ENCODE measurements around the gene SNF8.

The SNF8 gene

DNA sequence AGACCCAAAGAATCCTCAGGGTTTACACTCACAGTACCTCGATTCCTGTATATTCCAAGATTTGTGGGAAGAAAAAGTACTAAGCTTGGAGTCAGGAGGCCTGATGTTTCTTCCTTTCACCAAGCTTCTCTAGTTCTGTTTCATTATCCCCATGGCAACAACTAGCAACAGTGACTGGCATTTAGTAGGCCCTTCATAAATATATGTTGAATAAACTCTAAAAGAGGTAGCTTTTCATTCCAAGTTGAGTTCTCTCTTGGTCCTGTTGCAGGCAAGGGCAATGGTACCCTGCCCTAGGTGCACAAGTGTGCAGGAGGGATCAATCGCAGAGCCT is 37.0 kb downstream of the SNF8 start:
- TF ChIP-seq, protein P1, sequence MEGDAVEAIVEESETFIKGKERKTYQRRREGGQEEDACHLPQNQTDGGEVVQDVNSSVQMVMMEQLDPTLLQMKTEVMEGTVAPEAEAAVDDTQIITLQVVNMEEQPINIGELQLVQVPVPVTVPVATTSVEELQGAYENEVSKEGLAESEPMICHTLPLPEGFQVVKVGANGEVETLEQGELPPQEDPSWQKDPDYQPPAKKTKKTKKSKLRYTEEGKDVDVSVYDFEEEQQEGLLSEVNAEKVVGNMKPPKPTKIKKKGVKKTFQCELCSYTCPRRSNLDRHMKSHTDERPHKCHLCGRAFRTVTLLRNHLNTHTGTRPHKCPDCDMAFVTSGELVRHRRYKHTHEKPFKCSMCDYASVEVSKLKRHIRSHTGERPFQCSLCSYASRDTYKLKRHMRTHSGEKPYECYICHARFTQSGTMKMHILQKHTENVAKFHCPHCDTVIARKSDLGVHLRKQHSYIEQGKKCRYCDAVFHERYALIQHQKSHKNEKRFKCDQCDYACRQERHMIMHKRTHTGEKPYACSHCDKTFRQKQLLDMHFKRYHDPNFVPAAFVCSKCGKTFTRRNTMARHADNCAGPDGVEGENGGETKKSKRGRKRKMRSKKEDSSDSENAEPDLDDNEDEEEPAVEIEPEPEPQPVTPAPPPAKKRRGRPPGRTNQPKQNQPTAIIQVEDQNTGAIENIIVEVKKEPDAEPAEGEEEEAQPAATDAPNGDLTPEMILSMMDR (IDR thresholded peaks at IDR 0.05; ENCODE audit: low read depth, low read length, missing control alignments): no peak
- peak overlapping the region; percentile 79 for H3K4me3 ChIP-seq (replicated peaks; ENCODE audit: low read depth, low read length)
- DNase-seq (ENCODE audit: extremely low read depth, low read depth): no peak

DNA sequence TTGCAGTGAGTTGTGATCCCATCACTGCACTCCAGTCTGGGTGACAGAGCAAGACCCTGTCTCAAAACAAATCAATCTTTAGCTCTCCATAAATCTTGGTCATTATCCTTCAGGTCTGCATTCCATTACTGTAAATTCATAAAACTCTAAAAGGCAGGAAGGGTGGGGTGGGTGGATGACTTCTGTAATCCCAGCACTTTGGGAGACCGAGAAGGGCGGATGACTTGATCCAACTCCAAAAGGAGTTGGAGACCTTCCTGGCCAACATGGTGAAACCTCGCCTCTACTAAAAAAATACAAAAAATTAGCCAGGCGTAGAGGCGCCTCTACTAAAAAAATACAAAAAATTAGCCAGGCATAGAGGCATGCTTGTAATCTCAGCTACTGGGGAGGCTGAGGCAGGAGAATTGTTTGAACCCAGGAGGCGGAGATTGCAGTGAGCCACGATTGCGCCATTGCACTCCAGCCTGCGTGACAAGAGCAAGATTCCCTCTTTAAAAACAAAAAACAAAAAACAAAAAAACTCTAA is 38.6 kb downstream of the SNF8 start:
- H3K4me3 ChIP-seq (replicated peaks; ENCODE audit: low read depth, low read length): no peak overlapping the region
- TF ChIP-seq, protein P1 (IDR thresholded peaks at IDR 0.05; ENCODE audit: low read depth, low read length, missing control alignments): no peak

DNA sequence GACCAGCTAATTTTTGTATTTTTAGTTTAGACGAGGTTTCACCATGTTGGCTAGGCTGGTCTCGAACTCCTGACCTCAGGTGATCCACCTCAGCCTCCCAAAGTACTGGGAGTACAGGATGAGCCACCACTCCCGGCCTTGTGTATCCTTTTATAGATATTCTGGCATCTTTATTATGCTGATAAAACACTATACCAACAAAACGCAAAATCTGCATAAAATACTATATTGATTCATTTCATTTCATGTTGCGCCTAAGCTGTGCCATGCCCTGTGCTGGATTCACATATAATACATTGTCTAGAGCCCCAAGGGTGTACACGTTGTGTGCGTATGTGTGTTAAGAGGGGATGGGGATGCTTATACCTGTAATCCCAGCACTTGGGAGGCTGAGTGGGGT is 40.2 kb downstream of the SNF8 start:
- TF ChIP-seq, protein P1 (IDR thresholded peaks at IDR 0.05; ENCODE audit: low read depth, low read length, missing control alignments): no peak
- no peak overlapping the region for H3K4me3 ChIP-seq (replicated peaks; ENCODE audit: low read depth, low read length)
- DNase-seq (ENCODE audit: extremely low read depth, low read depth): no peak

More for the DNA sequence above, 38.6 kb downstream of the SNF8 start:
- DNase-seq (ENCODE audit: extremely low read depth, low read depth): no peak

DNA sequence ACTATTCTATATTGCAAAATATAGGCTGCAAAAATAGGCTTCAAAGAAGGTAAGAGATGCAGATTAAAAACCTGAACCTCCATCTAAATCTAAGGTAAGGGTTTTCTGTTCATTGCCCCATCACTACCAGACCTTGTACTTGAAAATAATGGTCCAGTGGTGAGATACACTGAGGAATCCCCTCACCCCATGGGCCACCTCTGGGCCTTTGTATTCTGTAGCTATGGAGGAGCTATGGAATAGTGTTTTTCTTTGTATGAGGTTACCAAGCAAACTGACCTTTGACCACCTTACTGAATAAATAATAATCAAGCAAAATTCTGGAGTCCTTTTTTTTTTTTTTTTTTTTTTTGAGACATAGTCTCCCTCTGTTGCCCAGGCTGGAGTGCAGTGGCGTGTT is 41.2 kb downstream of the SNF8 start:
- TF ChIP-seq, protein P1 (IDR thresholded peaks at IDR 0.05; ENCODE audit: low read depth, low read length, missing control alignments): no peak

DNA sequence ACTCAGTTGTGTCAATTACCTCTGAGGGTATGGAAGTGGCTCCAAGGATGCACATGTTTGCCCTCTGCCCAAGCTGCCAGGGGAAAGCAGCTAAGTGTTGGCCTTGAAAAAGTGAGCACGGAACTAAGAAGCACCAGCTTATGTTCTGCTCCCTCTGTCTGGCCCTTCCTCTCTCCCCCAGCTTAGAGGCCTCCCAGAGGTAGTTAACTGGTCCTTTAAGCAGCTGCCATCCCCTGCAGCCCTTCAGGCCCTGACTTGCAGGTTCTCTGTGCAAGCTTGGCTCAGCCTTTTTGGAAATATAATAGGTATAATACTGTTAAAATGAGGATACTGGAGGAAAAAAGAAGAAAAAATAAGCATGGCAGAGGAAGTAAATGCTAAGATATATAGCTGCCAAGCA is 43.4 kb downstream of the SNF8 start:
- DNase-seq (ENCODE audit: extremely low read depth, low read depth): no peak
- no peak overlapping the region for H3K4me3 ChIP-seq (replicated peaks; ENCODE audit: low read depth, low read length)
- TF ChIP-seq, protein P1 (IDR thresholded peaks at IDR 0.05; ENCODE audit: low read depth, low read length, missing control alignments): no peak

More for the DNA sequence above, 41.2 kb downstream of the SNF8 start:
- no peak overlapping the region for H3K4me3 ChIP-seq (replicated peaks; ENCODE audit: low read depth, low read length)
- no peak for DNase-seq (ENCODE audit: extremely low read depth, low read depth)

DNA sequence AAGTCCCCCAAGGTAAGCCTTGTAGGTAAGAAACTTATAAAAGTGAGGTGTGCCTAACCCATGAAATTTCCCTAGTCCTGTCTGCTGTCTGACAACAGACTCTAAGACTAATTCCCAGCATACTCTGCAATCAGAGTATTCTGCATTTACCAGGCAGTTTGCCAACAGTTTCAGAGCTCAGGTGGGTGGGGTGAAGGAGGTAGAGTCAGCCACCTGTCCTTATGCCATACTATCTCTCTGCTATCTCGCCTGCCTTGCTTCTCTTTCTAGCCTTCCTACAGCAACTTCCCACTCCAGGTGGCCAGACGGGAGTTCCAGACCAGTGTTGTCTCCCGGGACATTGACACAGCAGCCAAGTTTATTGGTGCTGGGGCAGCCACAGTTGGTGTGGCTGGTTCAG is 49.8 kb downstream of the SNF8 start:
- H3K4me3 ChIP-seq (replicated peaks; ENCODE audit: low read depth, low read length): no peak overlapping the region
- no peak for DNase-seq (ENCODE audit: extremely low read depth, low read depth)
- TF ChIP-seq, protein P1 (IDR thresholded peaks at IDR 0.05; ENCODE audit: low read depth, low read length, missing control alignments): no peak
